Stimulated activated naive CD4-positive, alpha-beta T cell (primary cell): ENCODE data around the gene FHDC1.
"Not testable (repeated sequence)": the region's sequence is repeated elsewhere in the genome, so short reads cannot be mapped to it uniquely, and the experiment has no call there.

ENCODE experiments used
- DNase-seq, 6 experiments: peaks; one replicate each; lab custom pipeline; 2025; lab: John Stamatoyannopoulos, UW

Gene FHDC1

GRCh38 chr4:152935631-152936445 lies at the start of gene FHDC1:
TSS of gene FHDC1 (plus strand) at chr4:152936323. CDS start at chr4:152943058, 6,735 bp downstream.
- no peak for DNase-seq

GRCh38 chr4:152887981-152888380 lies 48.1 kb upstream of the FHDC1 start:
- no peak for DNase-seq

GRCh38 chr4:152892974-152893373 lies 43.1 kb upstream of the FHDC1 start:
- DNase-seq = no peak

- DNase-seq = no peak
Observed at GRCh38 chr4:152894673-152895072, 41.5 kb upstream of the FHDC1 start.

- DNase-seq = no peak
Observed at GRCh38 chr4:152896811-152897210, 39.3 kb upstream of the FHDC1 start.

- not testable (repeated sequence) for DNase-seq
Observed at GRCh38 chr4:152898133-152898532, 38.0 kb upstream of the FHDC1 start.

GRCh38 chr4:152898606-152899005 lies 37.5 kb upstream of the FHDC1 start:
- DNase-seq = no peak

- DNase-seq = no peak
Observed at GRCh38 chr4:152900395-152900794, 35.7 kb upstream of the FHDC1 start.

GRCh38 chr4:152901205-152901604 lies 34.9 kb upstream of the FHDC1 start:
- no peak for DNase-seq

GRCh38 chr4:152903658-152904057 lies 32.5 kb upstream of the FHDC1 start:
- DNase-seq = no peak

- DNase-seq = no peak
Observed at GRCh38 chr4:152909901-152910300, 26.2 kb upstream of the FHDC1 start.

GRCh38 chr4:152910521-152910920 lies 25.6 kb upstream of the FHDC1 start:
- DNase-seq = no peak

GRCh38 chr4:152917543-152918395 lies 18.4 kb upstream of the FHDC1 start:
- no peak for DNase-seq

GRCh38 chr4:152919826-152920225 lies 16.3 kb upstream of the FHDC1 start:
- DNase-seq = no peak

- no peak for DNase-seq
Observed at GRCh38 chr4:152920768-152921167, 15.4 kb upstream of the FHDC1 start.

- no peak for DNase-seq
Observed at GRCh38 chr4:152921284-152921683, 14.8 kb upstream of the FHDC1 start.

GRCh38 chr4:152925851-152926250 lies 10.3 kb upstream of the FHDC1 start:
- DNase-seq = no peak

- DNase-seq = no peak
Observed at GRCh38 chr4:152926959-152927358, 9.2 kb upstream of the FHDC1 start.

- DNase-seq = no peak
Observed at GRCh38 chr4:152927737-152928136, 8.4 kb upstream of the FHDC1 start.

- DNase-seq = no peak
Observed at GRCh38 chr4:152928286-152928685, 7.8 kb upstream of the FHDC1 start.

- DNase-seq = no peak
Observed at GRCh38 chr4:152929888-152930287, 6.2 kb upstream of the FHDC1 start.

GRCh38 chr4:152935143-152935542 lies 980 bp upstream of the FHDC1 start:
- DNase-seq = no peak
